GM12892 (cell line): ENCODE measurements around the gene NPBWR2.

Source experiments
- POLR2A ChIP-seq: IDR thresholded peaks from 2 replicates; pipeline ENCODE4 v1.6.1; 2011; ENCODE audit warnings: low read depth, low read length, control low read depth
- TAF1 ChIP-seq: IDR thresholded peaks from 2 replicates; pipeline ENCODE4 v1.6.1; 2011; ENCODE audit warnings: low read depth, mild to moderate bottlenecking, control low read depth, low read length, borderline replicate concordance

DNA sequence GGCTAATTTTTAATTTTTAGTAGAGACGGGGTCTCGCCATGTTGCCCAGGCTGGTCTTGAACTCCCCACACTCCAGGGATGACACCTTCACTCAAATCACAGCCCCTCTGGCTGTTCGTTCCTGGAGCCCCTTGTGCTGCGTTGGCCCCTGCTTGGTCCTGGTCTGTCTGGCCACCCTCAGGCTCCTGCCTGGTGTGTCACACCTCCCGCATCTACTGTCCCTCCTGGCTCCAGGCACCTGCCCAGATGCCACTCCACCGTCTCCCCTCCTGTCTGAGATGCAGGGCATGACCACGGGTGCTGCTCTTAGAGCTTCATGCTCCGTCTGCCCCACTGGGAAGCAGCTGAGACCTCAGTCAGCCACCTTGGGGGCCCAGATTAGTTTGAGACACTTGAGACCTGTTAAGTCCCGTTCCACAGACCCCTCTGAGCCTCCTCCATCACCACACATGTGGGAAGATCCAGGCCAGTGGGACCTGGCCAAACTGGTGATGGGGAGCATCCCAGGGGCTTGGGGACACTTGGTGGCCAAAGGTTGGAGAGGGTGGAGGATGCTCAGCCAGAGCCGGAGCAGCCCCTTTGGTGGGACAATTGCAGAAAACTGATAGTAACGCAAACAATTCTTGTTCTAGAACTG is 21.9 kb upstream of the NPBWR2 start:
- TF ChIP-seq POLR2A (no peak), TAF1 (no peak)
